Activated T-cell treated with anti-CD3 and anti-CD28 coated beads for 1 hour (primary cell): Measurements from ENCODE around the gene CDKL4.
A peak's percentile ranks its signal among the peaks of the same experiment; 100 is the strongest.
"Not testable (repeated sequence)": the region's sequence is repeated elsewhere in the genome, so short reads cannot be mapped to it uniquely, and the experiment has no call there.

Source experiments
- DNase-seq: peaks from one replicate; pipeline ENCODE4 v3.0.0-alpha.2; 2020; ENCODE audit warnings: low read depth

CDKL4 gene

DNA sequence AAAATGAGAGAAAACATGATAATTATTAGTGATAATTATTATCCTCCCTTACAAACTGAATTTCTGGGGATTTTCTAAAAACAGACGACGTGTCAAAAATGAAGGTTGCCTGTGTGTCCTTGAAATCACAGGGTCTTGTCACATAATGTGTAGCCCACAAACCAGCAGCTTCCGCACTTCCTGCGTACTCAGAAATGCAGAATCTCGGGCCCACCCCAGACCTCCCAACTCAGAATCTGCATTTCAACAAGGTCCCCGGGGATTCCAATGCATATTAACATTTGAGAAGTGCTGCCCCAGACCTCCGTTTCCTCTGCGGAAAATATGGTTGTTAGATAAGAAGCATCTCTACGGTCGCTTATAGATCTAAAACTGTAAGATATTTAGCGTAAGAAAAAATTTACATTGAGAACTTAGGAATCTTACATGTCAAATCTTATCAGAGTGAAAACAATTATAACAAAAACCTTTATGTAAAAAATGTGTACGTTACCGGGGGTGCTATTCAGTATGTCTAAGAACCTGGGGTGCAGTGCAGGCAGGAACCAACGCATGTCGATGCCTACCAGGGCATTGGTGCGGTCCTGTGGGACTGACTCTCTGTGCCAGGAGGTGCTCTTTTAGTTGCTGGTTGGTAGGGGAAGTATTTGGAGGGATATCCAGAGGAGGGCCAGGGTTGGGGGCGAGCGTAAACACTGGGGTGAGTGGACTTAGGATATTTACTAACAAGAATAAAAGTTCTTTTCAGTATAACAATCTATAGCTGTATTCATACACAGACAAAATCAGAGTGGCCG is 15.2 kb downstream of the CDKL4 start:
- DNase-seq, result no peak

DNA sequence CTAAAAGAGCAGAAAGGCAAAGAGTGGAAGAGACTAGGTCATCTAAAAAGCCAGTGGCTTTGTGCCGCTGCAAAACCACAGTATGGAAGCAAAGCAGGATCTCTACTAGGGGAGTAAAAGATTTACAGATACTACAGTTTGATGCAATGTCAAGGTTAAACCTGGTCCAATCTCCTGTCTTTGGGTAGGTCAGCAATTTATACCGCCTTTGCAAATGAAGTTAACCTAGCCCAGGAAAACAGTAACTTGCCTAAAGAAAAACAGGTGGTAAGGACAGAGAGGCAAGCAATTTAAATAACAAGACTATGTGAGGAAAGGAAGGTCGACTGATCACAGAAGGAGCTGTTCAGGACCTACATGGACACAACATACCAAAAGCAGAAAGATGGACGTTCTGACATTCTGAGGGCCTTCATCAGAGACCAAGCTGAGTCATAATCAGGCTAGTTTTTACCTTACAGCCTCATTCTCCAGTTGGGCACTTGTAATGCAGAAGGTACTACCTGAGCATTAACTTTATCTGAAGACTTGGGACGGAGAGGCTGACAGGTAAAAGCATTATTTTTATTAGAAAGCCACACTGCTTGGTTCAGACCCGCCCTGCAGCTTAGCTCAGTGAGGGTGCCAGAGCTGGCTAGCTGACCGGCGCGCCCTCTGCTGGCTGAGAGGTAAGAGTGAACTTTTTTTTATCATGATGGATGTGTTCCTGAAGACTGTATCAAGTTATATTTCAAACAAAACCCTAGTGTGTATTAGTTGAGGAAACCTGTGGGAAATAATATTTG is 15.9 kb downstream of the CDKL4 start:
- peak; percentile 77 for DNase-seq

DNA sequence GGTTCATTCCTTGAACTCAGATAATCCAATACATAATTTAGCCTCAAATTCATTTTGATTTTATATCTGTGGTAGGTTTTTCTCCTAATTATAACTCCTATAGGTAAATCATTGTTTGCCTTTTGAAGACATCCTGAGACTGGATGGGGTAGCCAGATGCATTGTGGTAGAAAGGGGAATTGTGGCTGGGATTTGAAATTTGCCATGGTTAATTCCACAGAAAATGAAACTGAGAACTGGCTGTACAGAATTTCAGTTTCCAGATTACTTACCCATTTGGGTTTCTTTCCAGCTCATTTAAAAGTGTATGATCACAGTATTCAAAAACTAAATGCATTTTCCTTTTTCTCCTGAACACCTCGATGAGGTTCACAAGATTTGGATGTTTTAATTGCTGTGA is 18.2 kb downstream of the CDKL4 start:
- DNase-seq, result no peak

DNA sequence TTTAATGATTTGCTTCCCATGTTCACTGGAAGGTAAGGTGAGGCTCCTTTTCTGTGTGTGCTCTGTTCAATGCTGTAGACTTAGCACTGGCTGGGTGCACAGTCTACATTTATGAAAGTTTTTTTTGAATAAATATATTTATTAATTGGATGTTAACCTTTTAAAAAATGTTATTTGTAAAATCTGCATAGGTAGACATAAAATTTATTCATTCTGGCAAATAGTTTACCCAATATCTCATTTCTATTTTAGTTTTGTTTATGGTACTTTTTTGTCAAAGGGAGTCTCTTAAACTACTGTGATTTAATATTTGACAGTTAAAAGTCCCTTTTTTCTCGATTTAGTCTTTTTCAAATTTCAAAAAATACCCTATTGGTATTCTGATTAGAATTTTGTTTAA is 19.9 kb downstream of the CDKL4 start:
- DNase-seq, result no peak

DNA sequence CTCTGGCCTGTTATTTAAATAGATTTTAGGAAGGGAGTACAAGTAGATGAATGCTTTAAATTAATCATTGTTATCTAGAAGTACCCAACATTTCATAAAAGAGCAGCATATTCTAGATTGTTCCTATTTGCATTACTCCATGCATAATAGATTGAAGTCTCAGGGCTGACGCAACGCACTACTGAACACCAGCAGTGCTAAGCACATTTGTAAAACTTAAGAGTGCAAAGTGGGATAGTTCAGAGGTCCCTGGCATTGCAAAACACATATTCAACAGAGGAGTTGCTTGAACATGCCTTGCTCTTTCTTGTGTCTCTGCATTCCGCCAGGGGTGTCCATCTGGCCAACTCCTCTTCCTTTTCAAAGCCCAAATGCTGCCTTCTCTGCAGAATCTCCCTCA is 22.3 kb downstream of the CDKL4 start:
- no peak for DNase-seq

DNA sequence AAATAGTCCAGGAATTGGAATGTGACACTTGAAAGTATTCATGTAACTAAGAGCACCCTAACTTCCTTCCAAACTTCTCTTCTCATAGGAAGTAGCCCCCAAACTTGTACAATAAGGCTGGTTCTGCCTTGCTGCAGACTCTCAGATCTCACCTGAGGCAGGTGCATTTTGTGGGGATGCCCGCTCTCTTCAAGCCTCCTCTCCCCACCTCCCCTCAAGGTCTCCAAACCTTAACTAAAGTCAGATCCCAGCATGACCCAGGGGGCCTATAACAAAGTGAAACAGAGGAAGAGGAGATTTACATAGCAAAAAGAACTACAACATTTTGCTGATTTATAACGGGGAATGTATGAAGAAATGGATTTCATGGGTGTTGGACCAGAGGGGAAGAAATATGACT is 23.6 kb downstream of the CDKL4 start:
- no peak for DNase-seq

DNA sequence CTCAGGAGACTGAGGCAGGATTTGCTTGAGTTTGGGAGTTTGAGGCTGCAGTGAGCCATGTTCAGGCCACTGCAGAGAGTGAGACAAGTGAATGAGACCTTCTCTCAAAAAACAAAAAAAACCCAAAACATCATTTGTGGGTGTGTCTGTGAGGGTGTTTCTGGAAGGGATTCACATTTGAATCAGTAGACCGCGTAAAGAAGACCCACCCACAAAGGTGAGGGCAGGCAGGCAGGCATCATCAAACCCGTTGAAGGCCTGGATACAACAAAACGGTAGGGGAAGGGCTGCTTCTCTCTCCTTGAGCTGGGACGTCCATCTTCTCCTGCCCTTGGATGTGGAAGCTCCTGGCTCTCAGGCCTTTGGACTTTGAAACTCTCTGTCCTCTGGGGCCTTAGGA is 25.4 kb downstream of the CDKL4 start:
- DNase-seq, result no peak

DNA sequence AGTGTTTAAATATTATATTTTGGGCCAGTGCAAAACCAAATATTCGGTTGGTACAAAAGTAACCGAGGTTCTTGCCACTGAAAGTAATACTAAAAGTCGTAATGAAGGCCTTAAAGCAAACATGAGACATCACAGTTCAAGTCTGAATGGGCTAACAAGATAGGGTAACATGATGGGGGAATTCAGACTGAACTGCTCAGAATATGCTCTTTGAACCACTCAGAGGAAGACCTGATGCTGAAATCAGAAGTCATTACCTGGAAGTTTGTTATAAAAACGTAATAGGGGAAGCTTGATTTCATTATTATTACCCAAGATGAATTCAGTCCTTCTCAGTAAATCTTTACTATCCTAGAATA is 26.6 kb downstream of the CDKL4 start:
- DNase-seq, result no peak

DNA sequence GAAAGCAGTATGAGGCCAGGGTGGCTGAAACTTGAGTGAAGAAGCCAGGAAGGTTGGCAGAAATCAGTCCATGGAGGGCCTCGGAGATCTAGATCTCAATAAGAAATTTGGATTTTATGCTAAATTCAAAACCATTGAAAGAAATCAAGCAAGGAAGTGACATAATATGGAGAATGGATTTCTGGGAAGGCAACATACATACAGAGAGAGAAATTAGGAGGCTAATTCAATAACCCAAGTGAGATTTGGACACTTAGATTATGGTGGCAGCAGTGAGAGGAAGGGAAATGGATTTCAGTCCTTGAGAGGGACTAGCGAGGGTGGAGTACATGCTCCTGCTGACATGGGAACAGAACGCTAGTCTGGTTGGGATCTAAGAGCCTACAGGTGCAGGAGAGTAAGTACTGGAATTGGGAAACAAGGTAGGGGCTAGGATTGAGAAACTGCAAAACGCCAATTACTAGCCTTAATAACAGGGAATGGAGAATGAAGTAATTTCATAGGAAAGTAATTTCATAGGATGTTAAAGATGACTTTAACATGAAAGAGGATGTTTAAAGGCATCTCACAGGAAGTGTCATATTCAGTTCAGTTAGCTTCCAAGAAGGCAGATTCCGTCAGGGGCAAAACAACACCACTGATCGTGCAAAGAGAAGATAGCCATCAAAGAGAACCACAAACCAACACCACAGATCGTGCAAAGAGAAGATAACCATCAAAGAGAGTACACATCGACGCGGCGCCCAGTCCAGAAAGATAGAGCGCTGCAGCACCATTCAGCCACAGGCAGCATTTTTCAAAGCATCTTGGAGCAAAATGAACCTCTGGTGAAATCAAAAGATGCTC is 27.2 kb downstream of the CDKL4 start:
- peak; percentile 44 for DNase-seq

DNA sequence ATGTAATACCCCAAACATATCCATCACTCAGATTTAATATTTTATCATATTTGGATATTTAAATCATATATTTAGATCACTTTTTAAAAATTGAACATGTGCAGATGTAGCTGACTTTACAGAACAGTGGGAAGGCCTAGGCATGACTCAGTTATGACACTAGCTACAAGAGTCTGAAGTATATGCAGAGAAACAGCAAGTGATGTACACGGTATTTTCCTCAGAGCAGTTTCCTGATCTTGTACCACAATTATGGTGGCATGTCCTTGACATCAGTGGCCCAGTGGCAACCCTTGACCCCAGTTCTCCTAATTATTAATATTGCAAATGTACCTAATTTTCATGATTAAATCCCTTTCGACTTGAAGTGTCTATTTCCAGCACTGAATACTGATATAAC is 28.2 kb downstream of the CDKL4 start:
- DNase-seq, result no peak

DNA sequence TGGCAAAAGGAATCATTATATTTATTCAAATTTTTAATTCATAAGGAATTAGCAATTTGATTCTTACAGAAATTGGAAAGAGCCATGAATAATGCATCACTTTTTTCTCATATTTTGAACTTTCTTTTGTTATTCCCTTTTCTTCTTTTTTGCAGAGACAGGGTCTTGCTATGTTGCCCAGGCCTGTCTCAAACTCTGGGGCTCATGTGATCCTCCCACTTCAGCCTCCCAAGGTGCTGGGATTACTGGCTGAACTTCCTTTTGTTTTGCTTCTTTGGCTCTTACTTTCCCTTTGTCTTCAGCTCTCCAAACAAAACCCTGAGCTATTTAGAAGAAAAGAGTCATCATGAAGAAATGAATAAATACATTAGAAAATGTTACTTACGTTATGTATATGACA is 30.8 kb downstream of the CDKL4 start:
- no peak for DNase-seq

DNA sequence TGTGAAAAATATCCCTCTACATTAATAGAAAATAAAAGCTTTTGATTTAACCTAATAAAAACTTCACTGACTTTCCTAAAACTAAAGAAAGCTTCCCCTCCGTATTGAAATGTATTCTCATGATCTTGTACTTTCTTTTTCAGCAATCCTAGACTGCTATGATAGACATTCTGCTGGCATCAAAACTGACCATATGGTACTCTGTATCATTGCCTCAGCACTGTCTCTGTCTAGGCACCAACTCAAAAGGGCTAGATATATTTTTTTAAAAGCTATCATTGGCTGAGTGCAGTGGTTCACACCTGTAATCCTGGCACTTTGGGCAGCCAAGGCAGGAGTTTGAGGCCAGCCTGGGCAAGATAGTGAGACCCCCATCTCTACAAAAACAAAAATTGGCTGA is 32.9 kb downstream of the CDKL4 start:
- DNase-seq, result no peak

DNA sequence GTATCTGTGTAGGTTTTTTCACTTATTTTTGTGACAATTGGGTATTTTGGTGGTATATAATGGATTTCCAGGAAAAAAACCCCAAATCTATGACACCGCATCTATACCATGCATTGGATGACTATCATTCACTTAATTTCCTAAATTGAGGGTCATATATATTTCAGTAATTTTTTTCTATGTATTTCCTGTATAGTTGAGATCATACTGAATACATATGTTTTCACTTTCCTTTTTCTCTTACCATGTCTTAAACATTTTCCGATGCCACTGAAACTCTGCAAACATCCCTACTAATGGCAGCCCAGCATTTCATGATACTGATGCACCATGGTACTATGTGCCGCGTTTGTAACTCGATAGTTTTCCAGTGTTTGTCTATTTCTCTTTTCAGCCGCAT is 40.4 kb downstream of the CDKL4 start:
- DNase-seq, result no peak

DNA sequence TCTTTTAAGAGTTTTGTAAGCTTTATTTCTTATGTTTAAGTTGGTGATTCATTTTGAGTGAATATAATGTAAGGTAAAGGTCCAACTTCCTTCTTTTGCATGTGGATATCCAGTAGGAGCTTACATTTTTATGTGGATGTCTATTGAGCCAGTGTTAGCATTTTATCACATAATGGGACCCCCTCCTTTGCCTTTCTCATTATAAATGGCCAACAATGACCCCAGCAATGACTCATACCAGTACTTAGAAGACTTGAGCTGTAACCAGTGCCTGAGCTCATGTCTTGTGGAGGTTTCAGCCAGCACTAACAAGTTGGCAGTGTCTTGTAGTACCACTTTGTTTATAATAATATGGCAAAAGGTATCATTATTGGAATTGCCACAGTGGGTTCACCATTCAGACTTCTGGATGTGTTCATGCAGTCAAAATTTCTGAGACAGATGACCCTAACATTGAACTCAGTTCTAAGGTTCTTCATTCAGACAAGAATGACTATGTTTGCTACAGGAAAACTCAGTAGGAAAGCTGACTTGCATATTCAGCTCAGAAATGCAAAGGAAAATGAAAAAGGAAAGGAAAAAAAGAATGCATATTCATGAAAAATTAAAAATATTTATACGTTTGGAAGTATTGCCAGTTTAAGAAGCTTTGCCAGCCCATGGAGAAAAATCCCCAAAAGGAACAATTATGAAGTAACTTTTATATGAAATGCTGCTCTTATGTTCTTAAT is 41.0 kb downstream of the CDKL4 start:
- no peak for DNase-seq

DNA sequence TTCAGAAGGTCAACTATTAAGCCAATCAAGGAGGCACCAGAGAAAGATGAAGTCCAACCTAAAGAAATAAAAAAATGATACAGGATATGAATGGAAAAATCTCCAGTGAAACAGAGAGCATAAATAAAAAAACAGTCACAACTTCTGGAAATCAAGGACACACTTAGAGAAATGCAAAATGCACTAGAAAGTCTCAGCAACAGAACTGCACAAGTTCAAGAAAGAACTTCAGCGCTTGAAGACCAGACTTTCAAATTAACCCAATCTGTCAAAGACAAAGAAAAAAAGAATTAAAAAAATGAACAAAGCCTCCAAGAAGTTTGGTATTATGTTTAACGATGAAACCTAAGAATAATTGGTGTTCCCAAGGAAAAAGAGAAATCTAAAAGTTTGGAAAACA is 46.8 kb downstream of the CDKL4 start:
- DNase-seq, result not testable (repeated sequence)

DNA sequence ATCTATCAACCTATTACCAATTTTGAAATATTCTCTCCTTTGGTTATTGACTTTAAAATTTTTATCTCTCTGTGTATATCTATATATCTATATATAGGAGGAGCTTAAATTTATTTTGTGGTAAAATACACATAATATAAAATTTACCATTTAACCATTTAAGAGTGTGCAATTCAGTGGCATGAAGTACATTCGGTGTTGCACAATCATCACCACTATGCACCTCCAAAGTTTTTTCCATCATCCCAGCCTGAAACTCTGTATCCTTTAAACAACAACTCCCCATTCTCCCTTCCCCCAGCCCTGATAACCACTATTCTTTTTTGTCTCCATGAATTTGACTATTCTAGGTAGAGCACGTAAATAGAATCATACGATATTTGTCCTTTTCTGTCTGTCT is 49.1 kb downstream of the CDKL4 start:
- DNase-seq, result no peak

DNA sequence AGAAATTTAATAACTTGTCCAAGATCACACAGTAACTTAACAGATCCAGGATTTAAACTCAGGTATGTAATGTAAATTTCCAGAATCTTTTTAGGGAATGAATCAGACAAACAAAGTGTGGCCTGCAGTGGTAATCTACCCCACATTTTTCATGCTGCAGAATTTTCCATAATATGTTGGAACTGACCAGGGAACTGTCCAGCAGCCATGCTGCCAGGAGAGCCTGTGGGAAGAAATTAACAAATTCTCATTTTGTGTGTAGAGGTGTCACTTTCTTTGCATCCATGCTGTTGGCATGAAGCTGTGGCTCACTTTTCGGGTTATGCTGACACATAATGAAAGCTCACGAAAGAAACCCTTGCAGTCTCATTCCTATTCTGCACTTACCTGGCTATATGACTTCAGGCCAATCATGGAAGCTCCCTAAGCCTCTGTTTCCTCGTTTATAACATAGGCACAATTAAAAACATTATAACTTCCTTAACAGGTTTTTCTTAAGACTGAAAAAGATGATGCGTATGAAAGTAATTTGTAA is 54.7 kb downstream of the CDKL4 start:
- DNase-seq, result no peak

DNA sequence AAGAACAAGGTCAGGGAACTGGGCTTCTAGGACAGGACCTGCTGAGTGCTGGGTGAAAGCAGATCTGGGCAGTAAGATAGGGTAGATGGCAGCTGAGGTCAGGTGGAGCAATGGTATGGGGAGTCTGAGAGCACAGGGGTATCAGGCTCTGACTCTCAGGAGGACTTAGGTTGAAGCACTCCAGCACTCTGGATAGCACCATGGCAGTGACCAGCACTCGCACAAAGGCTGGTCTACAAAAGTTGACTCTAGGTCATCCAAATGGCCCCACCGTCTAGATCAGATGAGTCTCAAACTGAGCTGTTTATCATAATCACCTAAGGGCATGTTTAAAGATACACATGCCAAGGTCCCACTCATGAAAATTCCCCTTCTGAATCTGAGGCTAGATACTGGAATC is 60.1 kb downstream of the CDKL4 start:
- no peak for DNase-seq

DNA sequence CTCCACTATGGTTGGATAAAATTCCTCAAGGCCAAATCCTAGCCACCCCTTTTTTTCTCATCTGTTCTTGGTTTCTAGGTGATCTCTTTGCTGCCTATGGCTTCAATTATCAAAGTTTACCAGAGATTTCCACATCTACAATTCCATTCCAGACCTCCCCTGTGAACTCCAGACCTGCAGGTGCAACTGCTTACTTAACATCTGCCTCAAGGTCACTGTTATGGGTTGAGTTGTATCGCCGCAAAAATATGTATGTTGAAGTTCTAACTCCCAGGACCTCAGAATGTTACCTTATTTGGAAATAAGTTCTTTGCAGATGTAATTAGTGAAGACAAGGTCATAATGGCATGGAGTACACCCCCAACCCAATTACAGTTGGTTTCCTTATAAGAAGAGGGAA is 62.5 kb downstream of the CDKL4 start:
- no peak for DNase-seq

DNA sequence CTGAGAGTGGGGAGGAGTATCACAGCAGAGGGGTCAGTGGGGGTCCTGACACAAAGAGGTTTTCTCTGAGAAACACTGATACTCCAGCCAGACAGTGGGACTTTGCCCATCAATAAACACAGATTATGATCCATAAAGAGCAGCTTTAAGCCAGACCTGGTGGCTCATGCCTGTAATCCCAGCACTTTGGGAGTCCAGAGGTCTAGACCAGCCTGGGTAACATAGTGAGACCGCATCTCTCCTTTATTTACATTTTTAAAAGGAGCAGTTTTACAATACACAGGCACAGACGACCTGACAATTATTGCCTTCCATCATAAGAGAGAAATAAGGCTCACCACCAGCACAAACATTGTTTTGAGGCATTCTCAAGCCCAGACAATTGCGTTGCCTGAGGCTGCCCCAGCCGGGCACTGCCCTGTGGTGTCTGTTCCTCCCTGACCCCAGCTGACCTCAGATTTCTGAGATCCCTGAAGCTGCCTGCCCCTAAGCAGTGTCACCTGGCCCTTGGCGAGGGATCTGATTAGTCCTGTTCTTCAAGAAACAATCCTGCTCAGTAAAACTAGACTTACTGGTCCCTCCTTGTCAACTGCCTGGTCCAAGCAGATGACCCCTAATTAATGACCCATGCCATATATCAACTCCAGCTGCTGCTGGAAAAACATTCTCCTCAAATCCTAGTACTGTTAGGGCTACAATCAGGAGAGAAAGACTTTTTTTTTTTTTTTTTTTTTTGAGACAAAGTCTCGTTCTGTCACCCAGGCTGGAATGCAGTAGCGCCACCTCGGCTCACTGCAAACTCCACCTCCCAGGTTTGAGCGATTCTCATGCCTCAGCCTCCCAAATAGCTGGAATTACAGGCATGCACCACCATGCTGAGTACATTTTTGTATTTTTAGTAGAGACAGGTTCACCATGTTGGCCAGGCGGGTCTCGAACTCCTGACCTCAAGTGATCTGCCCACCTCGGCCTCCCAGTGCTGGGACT is 63.5 kb downstream of the CDKL4 start:
- no peak for DNase-seq

DNA sequence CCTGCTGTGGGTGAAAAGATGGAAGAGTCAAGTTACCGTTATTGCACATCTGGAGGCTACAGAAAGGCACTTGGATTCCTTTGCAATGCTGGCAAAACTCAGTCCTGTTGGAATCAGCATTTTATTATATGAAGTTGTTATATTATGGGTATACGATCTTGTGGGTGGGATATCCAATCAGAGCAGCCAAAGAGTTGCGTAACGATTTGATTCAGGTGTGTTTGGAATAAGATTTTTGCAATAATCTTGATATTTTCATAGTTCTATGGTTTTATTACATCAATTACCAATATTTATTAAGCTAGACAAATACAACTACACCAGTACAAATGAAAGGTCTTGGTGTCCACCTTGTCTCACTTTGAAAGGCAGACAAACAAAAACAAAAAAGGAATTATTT is 65.0 kb downstream of the CDKL4 start:
- DNase-seq, result no peak
